BE2C (cell line): ENCODE data around the gene KRTAP6-3.

Experiments
- DNase-seq: peaks from one replicate; pipeline ENCODE4 v3.0.0-alpha.2; 2020
- H3K27me3 ChIP-seq: fragments of 250-450 bp; sonication (Bioruptor Pico); 2 replicates; pipeline ENCODE4 v1.5.1; 2020; ENCODE audit warnings: mild to moderate bottlenecking
- H3K36me3 ChIP-seq: fragments of 250-450 bp; sonication (Bioruptor Pico); 2 replicates; pipeline ENCODE4 v1.5.1; 2020; ENCODE audit warnings: mild to moderate bottlenecking
- H3K4me1 ChIP-seq: fragments of 250-450 bp; sonication (Bioruptor Pico); 2 replicates; pipeline ENCODE4 v1.5.1; 2020
- H3K4me3 ChIP-seq: 2 replicates; pipeline ENCODE4 v1.5.1; 2011; ENCODE audit warnings: low read depth, low read length
- H3K9me3 ChIP-seq: fragments of 250-450 bp; sonication (Bioruptor Pico); 2 replicates; pipeline ENCODE4 v1.5.1; 2020
- TF ChIP-seq, protein P1 (sequence below): IDR thresholded peaks from 2 replicates; pipeline ENCODE4 v1.5.1; 2012; ENCODE audit warnings: mild to moderate bottlenecking, low read depth, low read length

The KRTAP6-3 gene

DNA sequence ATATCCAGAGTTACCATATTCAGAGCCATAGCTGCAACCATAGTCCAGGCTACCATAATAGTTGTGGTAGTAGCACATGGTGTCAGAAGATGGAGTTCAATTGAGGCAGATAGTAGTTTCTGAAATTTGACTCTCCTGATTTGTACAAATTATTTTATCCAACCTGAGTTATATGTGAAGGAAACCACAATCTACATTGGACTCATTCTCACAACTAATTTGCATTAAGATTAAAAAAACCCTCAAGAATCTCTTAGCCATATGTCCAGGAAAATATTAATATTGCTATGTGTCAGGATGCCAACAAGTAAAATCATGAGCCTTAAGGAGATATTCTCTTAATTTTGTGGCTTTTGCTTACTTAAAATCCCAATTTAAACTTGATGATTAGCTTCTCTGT lies 1.9 kb upstream of the KRTAP6-3 start, which contains the start of gene KRTAP22-2:
TSS of gene KRTAP22-2 (minus strand) at position 101 of the 400 bp plus-strand sequence.
- TF ChIP-seq, protein P1, sequence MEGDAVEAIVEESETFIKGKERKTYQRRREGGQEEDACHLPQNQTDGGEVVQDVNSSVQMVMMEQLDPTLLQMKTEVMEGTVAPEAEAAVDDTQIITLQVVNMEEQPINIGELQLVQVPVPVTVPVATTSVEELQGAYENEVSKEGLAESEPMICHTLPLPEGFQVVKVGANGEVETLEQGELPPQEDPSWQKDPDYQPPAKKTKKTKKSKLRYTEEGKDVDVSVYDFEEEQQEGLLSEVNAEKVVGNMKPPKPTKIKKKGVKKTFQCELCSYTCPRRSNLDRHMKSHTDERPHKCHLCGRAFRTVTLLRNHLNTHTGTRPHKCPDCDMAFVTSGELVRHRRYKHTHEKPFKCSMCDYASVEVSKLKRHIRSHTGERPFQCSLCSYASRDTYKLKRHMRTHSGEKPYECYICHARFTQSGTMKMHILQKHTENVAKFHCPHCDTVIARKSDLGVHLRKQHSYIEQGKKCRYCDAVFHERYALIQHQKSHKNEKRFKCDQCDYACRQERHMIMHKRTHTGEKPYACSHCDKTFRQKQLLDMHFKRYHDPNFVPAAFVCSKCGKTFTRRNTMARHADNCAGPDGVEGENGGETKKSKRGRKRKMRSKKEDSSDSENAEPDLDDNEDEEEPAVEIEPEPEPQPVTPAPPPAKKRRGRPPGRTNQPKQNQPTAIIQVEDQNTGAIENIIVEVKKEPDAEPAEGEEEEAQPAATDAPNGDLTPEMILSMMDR: no peak
- no peak for DNase-seq
- H3K4me1 ChIP-seq: no peaks in the 10 kb centered on the region
- H3K36me3 ChIP-seq: no peaks in the 10 kb centered on the region
- no peaks in the 10 kb centered on the region for H3K9me3 ChIP-seq
- H3K4me3 ChIP-seq: no peak within 1 kb of the TSS
- H3K27me3 ChIP-seq: no peaks in the 10 kb centered on the region

DNA sequence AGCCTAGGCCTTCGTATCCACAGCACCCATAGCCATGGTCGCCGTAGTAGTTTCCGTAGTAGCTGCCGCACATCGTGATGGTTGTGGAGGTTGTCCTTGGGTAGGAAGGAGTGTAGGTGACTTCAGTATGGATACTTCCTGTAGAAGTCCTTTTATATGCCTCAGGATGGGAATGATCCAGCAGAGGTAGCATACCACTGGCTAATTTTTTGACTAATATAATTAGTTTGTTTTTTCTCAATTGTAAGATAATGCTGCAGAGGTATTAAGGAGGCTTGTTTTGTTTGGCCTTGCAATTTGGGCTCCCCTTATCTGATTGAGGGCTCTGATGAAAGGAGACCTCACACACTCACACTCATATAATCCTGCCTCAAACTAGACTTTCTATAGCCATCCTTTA lies 6.6 kb downstream of the KRTAP6-3 start, which contains the start of gene KRTAP6-2:
TSS of gene KRTAP6-2 (minus strand) at position 101 of the 400 bp plus-strand sequence. CDS start at position 73, 28 bp downstream.
- Histone ChIP-seq H3K9me3 (no peaks in the 10 kb centered on the region; the same call in 1 of the 2 replicates), H3K27me3 (no peaks in the 10 kb centered on the region), H3K4me1 (no peaks in the 10 kb centered on the region), H3K36me3 (no peaks in the 10 kb centered on the region), H3K4me3 (no peak within 1 kb of the TSS)
- no peak for DNase-seq
- TF ChIP-seq, protein P1: no peak

DNA sequence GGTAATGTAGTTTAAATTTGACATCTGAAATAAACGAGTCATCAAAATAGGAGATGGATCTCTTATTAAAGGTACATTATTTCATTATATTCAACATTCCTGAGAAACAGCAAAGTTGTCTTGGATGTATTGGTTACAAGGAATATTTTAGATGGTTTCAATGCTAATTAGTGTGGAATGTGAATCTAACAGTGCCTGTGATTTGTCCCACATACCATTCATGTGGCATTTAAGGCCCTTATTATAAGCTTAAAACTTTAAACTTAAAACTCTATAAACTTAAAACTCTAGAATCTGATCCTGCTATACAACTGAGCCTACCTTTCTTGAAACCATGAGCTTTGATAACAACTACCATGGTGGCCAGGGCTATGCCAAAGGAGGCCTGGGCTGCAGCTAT lies 8.5 kb downstream of the KRTAP6-3 start, which contains the start of gene KRTAP22-1:
TSS of gene KRTAP22-1 (plus strand) at position 301 of the 400 bp plus-strand sequence.
- TF ChIP-seq, protein P1: no peak
- H3K4me3 ChIP-seq: no peak within 1 kb of the TSS
- no peaks in the 10 kb centered on the region for H3K27me3 ChIP-seq
- no peaks in the 10 kb centered on the region for H3K36me3 ChIP-seq
- H3K9me3 ChIP-seq: no peaks in the 10 kb centered on the region; the same call in 1 of the 2 replicates
- DNase-seq: no peak
- H3K4me1 ChIP-seq: no peaks in the 10 kb centered on the region

DNA sequence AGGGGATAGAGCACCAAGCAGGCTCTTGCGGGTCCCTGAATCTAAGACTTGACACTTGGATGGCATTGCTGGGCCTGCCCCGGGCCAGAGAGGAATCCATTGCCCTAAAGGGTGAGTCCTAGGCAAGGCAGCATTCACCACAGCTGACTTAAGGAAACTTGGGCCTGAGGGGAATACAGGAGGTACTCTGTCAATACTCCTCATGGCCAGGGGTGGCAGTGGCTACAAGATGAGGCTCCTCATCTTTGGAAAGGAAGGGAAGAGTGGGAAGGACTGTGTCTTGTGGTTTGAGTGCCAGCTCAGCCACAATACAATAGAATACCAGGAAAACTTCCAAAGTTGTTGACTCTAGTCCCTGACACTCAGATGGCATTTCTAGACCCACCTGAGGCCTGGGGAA lies 13.7 kb downstream of the KRTAP6-3 start:
- Histone ChIP-seq H3K9me3 (no peaks in the 10 kb centered on the region), H3K27me3 (no peaks in the 10 kb centered on the region)
- TF ChIP-seq, protein P1: no peak

DNA sequence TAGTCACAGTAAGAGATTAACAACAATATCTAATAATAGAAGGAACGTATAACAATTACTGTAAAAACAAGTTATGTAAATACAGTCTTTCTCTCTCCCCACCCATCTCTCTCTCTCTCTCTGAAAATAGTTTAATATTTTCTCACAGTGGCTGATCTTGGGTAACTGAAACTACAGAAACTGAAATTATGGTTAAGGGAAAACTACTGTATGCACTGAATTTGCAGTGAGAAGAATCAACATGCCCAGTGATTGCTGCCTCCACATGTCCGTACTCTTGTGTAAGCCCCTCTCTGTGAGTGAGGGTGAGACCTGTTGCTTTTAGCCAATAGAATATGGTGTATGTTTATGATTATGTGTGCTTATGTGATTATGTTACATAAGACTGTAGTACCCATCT lies 19.9 kb downstream of the KRTAP6-3 start:
- Histone ChIP-seq H3K9me3 (no peaks in the 10 kb centered on the region), H3K27me3 (no peaks in the 10 kb centered on the region), H3K4me1 (no peaks in the 10 kb centered on the region; the same call in 1 of the 2 replicates), H3K4me3 (no peak overlapping the region), H3K36me3 (no peaks in the 10 kb centered on the region)
- TF ChIP-seq, protein P1: no peak
- DNase-seq: no peak

More for the DNA sequence above, 13.7 kb downstream of the KRTAP6-3 start:
- no peak overlapping the region for H3K4me3 ChIP-seq
- H3K36me3 ChIP-seq: no peaks in the 10 kb centered on the region
- H3K4me1 ChIP-seq: no peaks in the 10 kb centered on the region
- DNase-seq: no peak

DNA sequence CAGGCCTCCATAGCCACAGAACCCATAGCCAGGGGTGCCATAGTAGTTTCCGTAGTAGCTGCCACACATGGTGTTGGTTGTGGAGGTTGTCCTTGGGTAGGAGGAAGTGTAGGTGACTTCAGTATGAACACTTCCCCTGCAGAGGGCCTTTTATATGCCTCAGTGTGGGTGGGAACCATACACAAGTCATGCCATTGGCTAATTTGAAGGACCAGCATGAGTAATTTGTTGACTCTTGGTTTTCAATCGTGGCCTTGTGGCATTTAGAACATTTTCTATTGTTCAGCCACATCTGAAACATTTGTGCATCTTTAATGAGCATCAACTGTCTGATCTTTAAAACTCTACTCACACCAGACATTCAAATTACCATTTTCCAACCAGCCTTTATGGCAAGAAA lies 21.6 kb downstream of the KRTAP6-3 start, which contains the start of gene KRTAP6-1:
TSS of gene KRTAP6-1 (minus strand) at position 95 of the 400 bp plus-strand sequence. CDS start at position 69, 26 bp downstream.
- DNase-seq: no peak
- Histone ChIP-seq H3K4me1 (no peaks in the 10 kb centered on the region; the same call in 1 of the 2 replicates), H3K9me3 (no peaks in the 10 kb centered on the region), H3K27me3 (no peaks in the 10 kb centered on the region), H3K4me3 (no peak within 1 kb of the TSS), H3K36me3 (no peaks in the 10 kb centered on the region)
- TF ChIP-seq, protein P1: no peak
